DOHH2 (cell line): ENCODE results near the gene ALAS1.

Experiments used
- H3F3A ChIP-seq: fragments of 200-600 bp; sonication (generic), shearing (Covaris generic); 2 replicates; pipeline ENCODE4 v1.6.0; 2016; ENCODE audit warnings: antibody characterized with exemption, mild to moderate bottlenecking; ENCODE audit not compliant: control insufficient read depth, insufficient read depth
- H3K27ac ChIP-seq: fragments of 200-600 bp; sonication (generic); 2 replicates; pipeline ENCODE4 v1.5.1; 2014; ENCODE audit warnings: low read depth, mild to moderate bottlenecking, low read length, moderate library complexity
- H3K27me3 ChIP-seq: fragments of 200-600 bp; sonication (generic); 2 replicates; pipeline ENCODE4 v1.6.1; 2014; ENCODE audit warnings: mild to moderate bottlenecking, low read length, mixed read lengths; ENCODE audit not compliant: control insufficient read depth
- H3K36me3 ChIP-seq: fragments of 200-600 bp; sonication (generic); 2 replicates; pipeline ENCODE4 v1.6.1; 2014; ENCODE audit warnings: mild to moderate bottlenecking, low read length, moderate library complexity, mixed read lengths; ENCODE audit not compliant: control insufficient read depth
- H3K4me1 ChIP-seq: fragments of 200-600 bp; sonication (generic); 2 replicates; pipeline ENCODE4 v1.6.1; 2014; ENCODE audit warnings: mild to moderate bottlenecking, low read length, mixed read lengths; ENCODE audit not compliant: control insufficient read depth
- H3K4me2 ChIP-seq: fragments of 200-600 bp; sonication (generic); 2 replicates; pipeline ENCODE4 v1.6.0; 2014; ENCODE audit warnings: mild to moderate bottlenecking, low read length, moderate library complexity
- H3K4me3 ChIP-seq: fragments of 200-600 bp; sonication (generic); 2 replicates; pipeline ENCODE4 v1.5.1; 2014; ENCODE audit warnings: mild to moderate bottlenecking, low read length, mixed read lengths
- H3K79me2 ChIP-seq: fragments of 200-600 bp; sonication (generic); 2 replicates; pipeline ENCODE4 v1.6.1; 2014; ENCODE audit warnings: mild to moderate bottlenecking, low read length, mixed read lengths; ENCODE audit not compliant: control insufficient read depth
- H3K9me2 ChIP-seq: fragments of 200-600 bp; sonication (generic); replicated peaks from 2 replicates; pipeline ENCODE4 v1.6.1; 2014; ENCODE audit warnings: mild to moderate bottlenecking, low read length, mixed read lengths; ENCODE audit not compliant: control insufficient read depth
- H3K9me3 ChIP-seq: fragments of 200-600 bp; sonication (generic); 2 replicates; pipeline ENCODE4 v1.6.1; 2014; ENCODE audit warnings: antibody characterized with exemption, low read length, mixed read lengths; ENCODE audit not compliant: control insufficient read depth, insufficient read depth
- H4K20me1 ChIP-seq: fragments of 200-600 bp; sonication (generic); 2 replicates; pipeline ENCODE4 v1.6.0; 2014; ENCODE audit warnings: low read depth, mild to moderate bottlenecking, antibody characterized with exemption, low read length, moderate library complexity; ENCODE audit not compliant: control insufficient read depth, insufficient read depth
- CTCF ChIP-seq: fragments of 200-600 bp; sonication (generic); IDR thresholded peaks from one replicate; pipeline ENCODE4 v1.5.1; 2014; ENCODE audit warnings: antibody characterized with exemption, mild to moderate bottlenecking, low read depth, low read length; ENCODE audit not compliant: poor library complexity, severe bottlenecking
- EZH2phosphoT487 ChIP-seq: fragments of 200-600 bp; sonication (generic); IDR thresholded peaks from 2 replicates; pipeline ENCODE4 v1.6.1; 2017; ENCODE audit warnings: borderline replicate concordance, mild to moderate bottlenecking, antibody characterized with exemption, low read length, moderate library complexity, mixed read lengths

The ALAS1 gene

GRCh38 chr3:52175416-52176179, 22.4 kb upstream of the ALAS1 start:
- H3K4me2 ChIP-seq: no peak overlapping the region
- no peaks in the 10 kb centered on the region for H3F3A ChIP-seq
- H3K27me3 ChIP-seq: no peaks in the 10 kb centered on the region
- no peaks in the 10 kb centered on the region for H3K9me3 ChIP-seq
- H3K79me2 ChIP-seq: no peaks in the 10 kb centered on the region
- H3K36me3 ChIP-seq: no peaks in the 10 kb centered on the region
- H3K27ac ChIP-seq: no peak overlapping the region
- H4K20me1 ChIP-seq: no peaks in the 10 kb centered on the region
- no peak for TF ChIP-seq CTCF
- no peak for TF ChIP-seq EZH2phosphoT487
- no peak overlapping the region for H3K4me3 ChIP-seq
- H3K4me1 ChIP-seq: peaks cover 3% of the 10 kb centered on the region; the same call in 1 of the 2 replicates
- H3K9me2 ChIP-seq: no peaks in the 10 kb centered on the region

DNA sequence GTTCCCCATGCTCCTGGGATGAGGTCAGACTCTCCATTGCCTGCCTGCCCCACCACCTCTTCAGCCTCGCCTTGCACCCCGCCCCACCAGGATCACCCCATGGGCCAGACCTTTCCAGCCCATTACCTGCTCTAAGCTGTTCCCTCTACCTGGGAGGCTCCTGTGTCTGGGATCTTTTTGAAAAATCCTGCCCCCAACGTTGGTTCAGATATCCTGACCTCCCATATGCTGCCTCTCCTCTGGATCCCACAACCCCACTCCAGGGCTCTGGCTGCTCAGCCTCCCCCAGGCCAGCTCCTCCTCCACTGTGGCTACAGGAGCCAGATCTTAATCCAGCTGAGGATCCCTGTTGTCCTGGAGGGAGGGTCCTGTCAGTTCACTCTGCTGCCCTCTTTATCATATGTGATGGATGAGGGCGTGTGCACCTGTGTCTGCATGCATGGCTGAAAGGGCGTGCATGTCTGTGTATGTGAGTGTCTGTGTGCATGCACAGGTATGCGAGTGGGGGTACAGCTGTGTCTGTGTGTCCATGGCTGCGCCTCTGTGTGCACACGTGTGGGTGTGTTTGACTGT, 21.7 kb upstream of the ALAS1 start:
- Histone ChIP-seq H3K79me2 (no peaks in the 10 kb centered on the region), H3K36me3 (no peaks in the 10 kb centered on the region), H3K4me1 (peaks cover 3% of the 10 kb centered on the region; the same call in 1 of the 2 replicates), H3K4me3 (no peak overlapping the region), H3K9me3 (no peaks in the 10 kb centered on the region), H3K9me2 (no peaks in the 10 kb centered on the region), H3K27me3 (no peaks in the 10 kb centered on the region), H3K27ac (no peak overlapping the region), H3K4me2 (no peak overlapping the region), H3F3A (no peaks in the 10 kb centered on the region), H4K20me1 (no peaks in the 10 kb centered on the region)
- TF ChIP-seq CTCF (no peak), EZH2phosphoT487 (no peak)

DNA sequence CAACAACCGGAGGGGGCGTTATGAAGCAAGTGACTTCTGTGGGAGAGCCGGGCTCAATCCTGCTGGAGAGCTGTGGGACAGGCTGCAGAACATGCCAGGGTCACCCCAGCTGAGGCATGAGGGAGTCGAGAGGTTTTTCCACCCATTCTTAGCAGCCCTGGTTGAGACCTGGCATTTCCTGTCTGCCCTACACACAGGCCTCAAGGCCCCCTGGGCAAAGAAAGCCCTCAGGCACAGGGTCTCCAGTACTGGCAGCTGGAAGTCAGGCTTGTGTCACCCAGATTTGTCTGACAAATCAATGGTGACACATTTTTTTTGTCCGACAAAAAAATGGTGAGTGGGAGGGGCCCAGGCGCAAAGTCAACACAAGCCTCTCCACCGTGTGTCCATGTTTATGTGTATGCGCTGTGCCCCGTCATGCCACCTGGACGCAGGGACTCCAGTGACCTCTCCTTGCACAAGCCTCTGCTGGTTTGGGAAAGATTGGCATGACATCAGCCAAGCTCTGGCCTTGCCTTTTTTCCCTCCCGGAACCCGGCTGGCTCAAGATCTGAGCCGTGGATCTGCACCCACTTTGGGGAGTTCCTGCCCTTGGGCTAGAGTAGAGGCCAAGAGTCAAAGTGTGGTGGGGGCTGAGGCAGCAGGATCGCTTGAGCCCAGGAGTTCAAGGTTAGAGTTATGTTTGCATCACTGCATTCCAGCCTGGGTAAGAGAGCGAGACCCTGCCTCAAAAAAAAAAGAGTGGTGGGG, 20.8 kb upstream of the ALAS1 start:
- Histone ChIP-seq H3K4me1 (peaks cover 3% of the 10 kb centered on the region; the same call in 1 of the 2 replicates), H3K36me3 (no peaks in the 10 kb centered on the region), H3K27me3 (no peaks in the 10 kb centered on the region)

More for the DNA sequence above, 20.8 kb upstream of the ALAS1 start:
- Histone ChIP-seq H3K27ac (no peak overlapping the region), H3K79me2 (no peaks in the 10 kb centered on the region), H3K9me2 (no peaks in the 10 kb centered on the region), H3K4me3 (no peak overlapping the region), H3F3A (no peaks in the 10 kb centered on the region), H3K4me2 (no peak overlapping the region), H4K20me1 (no peaks in the 10 kb centered on the region), H3K9me3 (no peaks in the 10 kb centered on the region)
- TF ChIP-seq EZH2phosphoT487 (no peak), CTCF (no peak)
